GM20000 (cell line): Measurements from ENCODE around the gene GOLGA6L10.

ENCODE experiments used
- DNase-seq: peaks from one replicate; pipeline ENCODE4 v3.0.0; 2012; ENCODE audit warnings: low spot score
- CTCF ChIP-seq: IDR thresholded peaks from 2 replicates; pipeline ENCODE4 v1.5.1; 2012; ENCODE audit warnings: mild to moderate bottlenecking, control low read depth; ENCODE audit errors: extremely low read depth, missing control alignments

The GOLGA6L10 gene

GRCh38 chr15:82307714-82308081 lies 41.6 kb downstream of the GOLGA6L10 start:
- DNase-seq, result peak; percentile 1
- no peak for TF ChIP-seq CTCF

- TF ChIP-seq CTCF, result no peak
- peak; percentile 2 for DNase-seq
Measured at GRCh38 chr15:82306791-82307713, 42.2 kb downstream of the GOLGA6L10 start.

- TF ChIP-seq CTCF, result no peak
- DNase-seq, result no peak
Measured at GRCh38 chr15:82305621-82306048, 43.6 kb downstream of the GOLGA6L10 start.

GRCh38 chr15:82304778-82305090 lies 44.5 kb downstream of the GOLGA6L10 start:
- DNase-seq, result no peak
- no peak for TF ChIP-seq CTCF

GRCh38 chr15:82303956-82304777 lies 45.1 kb downstream of the GOLGA6L10 start:
- no peak for TF ChIP-seq CTCF
- no peak for DNase-seq

- no peak for TF ChIP-seq CTCF
- no peak for DNase-seq
Measured at GRCh38 chr15:82301296-82302016, 47.8 kb downstream of the GOLGA6L10 start.
